ENCODE results near the gene PARD3B.

The PARD3B gene

DNA sequence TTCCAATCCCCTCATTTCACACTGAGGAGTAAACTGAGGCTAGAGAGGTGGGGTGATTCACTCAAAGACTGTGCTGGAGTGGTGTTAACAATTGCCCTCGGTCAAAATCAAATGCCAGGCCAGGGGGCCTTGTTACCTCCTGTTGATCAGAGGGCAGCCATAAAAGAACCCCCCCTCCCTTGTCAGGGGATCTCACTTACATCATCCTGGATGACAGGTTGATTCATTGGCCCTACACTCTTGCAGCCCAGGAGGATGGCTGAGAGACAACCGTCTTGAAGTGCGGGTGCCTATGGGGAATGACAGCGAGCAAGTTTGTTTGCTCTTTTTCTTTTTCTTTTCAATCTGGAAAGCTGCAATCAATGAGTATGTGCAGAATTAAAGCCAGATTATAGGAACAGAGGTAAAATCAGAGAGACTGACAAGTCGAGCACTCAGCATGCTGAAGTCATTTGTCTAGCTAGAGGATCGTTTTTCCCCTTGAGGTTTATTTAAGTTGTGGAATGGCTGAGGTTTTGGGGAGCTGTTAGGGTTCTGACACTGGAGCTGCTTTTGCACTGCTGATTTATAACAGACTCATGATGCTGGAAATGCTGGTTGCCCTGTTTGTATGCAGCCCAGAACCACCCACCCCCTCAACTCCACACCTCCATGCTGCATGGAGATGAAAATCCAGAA is 1110.6 kb downstream of the PARD3B start:
- no peak for DNase-seq (ENCODE audit: low spot score)

GRCh38 chr2:205656461-205656860 is 1111.2 kb downstream of the PARD3B start:
- no peak for DNase-seq (ENCODE audit: low spot score)

DNA sequence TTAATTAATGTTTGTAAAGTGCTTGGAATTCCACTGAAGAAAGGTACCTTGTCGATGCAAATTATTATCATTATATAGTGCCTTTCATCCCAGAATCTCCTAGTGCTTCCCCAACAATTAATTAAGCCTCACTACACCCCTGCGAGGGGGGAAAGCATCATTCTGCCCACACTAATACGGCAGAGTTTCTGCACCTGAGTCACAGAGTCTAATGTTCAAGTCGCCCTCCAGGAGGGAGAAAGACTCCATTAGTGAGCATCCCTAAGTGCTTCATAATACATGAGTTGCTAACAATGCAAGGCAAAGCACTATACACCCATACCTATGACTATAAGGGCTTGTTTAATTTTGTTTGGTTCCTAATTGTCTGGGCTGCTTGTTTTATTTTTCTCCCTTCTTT is 1111.7 kb downstream of the PARD3B start:
- DNase-seq (ENCODE audit: low spot score): no peak

GRCh38 chr2:205657579-205657978 is 1112.3 kb downstream of the PARD3B start:
- DNase-seq (ENCODE audit: low spot score): no peak

GRCh38 chr2:205658068-205658467 is 1112.8 kb downstream of the PARD3B start:
- DNase-seq (ENCODE audit: low spot score): no peak

- no peak for DNase-seq (ENCODE audit: low spot score)
These were observed 1113.3 kb downstream of the PARD3B start for GRCh38 chr2:205658572-205658971.

DNA sequence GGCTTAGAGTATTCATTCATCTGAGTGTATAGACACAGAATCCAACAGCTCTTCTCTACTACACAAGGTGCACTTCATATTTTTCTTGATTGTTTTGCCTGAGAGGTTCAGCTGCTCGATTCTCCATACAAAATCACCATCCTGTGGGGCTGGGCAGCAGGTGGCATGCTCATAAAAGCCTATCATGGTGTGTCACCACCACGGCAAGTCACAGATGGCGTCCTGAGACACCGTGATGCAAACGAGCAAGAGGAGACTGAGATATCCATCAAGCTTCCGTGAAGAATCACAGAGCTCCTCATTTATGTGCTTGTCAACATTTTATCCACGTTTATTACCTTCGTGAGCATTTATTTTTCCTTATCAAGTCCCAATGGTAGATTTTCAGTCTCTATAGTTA is 1114.6 kb downstream of the PARD3B start:
- DNase-seq (ENCODE audit: low spot score): no peak

GRCh38 chr2:205660521-205661124 is 1115.3 kb downstream of the PARD3B start:
- no peak for DNase-seq (ENCODE audit: low spot score)

- no peak for DNase-seq (ENCODE audit: low spot score)
These were observed 1116.0 kb downstream of the PARD3B start for GRCh38 chr2:205661281-205661680.

DNA sequence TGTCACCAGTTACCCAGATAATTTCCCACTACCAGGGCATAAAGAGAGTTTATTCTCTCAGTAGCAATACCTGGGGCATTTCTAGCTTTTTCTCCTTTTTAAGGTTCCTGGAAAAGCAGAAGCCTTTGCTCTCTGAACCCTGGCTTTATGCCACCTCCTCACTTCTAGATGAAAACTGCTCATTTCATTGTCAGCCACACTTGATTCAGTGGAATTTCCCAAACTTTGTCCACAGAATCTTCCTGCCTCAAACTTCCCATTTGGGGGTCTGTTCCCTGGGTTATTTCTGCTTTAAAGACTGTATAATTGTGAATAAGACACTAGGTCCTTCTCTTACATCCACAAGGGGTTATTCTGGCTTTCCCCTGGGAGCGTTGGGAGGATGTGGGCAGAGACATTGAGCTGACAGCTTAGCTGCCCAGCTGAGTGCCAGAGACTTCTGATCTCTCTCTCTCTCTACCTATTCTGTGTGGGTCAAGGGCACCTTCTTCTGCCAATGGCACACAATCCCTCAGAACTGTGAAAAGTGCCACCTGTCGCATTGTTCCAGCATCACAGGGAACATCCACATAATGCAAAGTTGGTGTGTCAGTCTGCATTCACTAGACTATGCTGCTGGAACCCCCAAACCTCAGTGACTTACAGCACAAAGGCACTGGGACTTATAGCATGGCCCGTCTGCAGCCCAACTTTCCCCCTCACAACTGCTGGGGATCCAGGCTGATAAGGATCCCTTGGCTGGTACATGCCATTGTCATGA is 1117.1 kb downstream of the PARD3B start:
- no peak for DNase-seq (ENCODE audit: low spot score)

DNA sequence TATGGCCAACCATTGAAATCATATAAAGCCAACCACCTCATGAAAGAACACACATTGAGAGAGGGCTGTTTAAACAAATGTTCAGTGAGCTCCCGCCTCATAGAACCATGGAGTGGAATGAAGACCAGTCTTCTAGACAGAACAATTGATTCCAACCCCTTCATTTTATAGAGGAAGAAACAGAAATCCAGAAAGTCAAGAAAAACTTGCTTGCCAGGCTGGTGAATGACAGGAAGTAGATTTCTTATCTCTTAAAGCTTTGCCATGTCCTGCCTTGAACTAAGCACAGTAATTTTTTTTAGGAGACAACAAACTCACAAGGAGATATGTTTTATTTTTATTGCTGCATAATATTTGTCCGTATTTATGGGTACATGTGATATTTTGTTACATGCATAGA is 1120.5 kb downstream of the PARD3B start:
- DNase-seq (ENCODE audit: low spot score): no peak

Measured in CD4-positive, alpha-beta T cell treated with Interleukin-2 at 100 ng/mL for 4 hours (primary cell).